GM19099 (cell line): Measurements from ENCODE around the gene RASA4B.
"Not testable (repeated sequence)": the region's sequence is repeated elsewhere in the genome, so short reads cannot be mapped to it uniquely, and the experiment has no call there.

Source experiments
- POLR2A ChIP-seq: IDR thresholded peaks from 3 replicates; pipeline ENCODE4 v1.6.1; 2011; ENCODE audit warnings: low read depth; ENCODE audit not compliant: insufficient read length; ENCODE audit errors: extremely low read depth

RASA4B gene

DNA sequence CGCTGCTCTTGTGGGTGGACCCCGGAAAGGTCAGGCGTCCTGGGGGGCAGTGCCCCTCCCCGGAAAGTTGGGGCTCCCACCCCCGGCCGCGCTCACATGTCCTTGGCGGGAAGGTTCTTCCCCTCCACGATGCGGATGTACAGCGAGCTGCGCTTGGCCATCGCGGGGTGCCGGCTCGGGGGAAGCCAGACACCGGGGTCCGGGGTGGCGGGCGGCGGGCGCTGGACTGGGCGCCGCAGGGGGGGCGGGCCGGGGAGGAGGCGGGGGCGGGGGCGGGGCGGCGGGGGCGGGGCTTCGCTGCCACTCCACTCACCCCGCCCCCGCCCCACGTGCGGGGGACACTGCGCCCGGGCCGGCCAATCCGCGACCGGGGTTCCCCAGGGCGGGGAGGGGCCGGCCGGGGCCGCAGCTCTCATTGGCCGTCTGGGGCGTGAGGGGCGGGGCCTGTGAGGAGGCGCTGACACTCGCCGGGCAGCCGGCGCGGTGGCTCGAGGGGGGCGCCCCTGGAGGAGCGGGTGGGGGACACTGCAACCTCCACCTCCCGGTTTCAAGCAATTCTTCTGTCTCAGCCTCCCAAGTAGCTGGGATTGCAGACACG, at the start of gene RASA4B:
Gene RASA4B, minus strand, starts transcription at position 228 of the 598 bp plus-strand sequence. Its CDS starts 67 bp downstream, at position 161.
- not testable (repeated sequence) for TF ChIP-seq POLR2A

DNA sequence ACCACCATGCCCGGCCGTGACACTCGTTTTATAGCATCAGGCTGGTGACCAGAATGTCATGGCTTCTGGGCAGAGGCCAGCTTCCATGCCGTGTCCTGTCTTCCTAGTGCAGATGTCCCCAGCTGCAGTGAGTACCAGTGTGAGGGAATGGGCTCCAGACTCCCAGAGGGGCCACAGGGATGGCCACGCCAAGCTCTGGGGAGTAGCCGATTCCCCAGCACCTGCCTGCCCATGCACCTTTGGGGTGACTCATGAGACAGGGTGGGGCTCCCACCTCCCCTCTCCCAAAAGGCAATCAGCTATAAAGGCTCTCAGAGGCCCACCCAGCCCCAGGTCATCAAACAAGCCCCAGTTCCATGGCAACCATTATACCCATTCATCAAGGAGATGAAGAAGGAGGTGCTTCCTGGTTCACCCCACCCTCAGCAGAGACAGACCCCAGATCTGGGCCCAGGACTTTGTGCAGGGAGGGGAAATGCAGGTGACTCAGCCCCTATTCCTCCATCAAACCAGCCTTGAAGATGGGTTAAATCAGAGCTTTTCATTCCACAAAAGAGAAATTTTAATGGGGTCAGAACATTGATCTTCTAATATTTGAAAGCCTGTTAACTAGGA, 33.3 kb upstream of the RASA4B start, which contains the start of gene SPDYE2:
Gene SPDYE2, plus strand, starts transcription at position 419 of the 615 bp plus-strand sequence. CDS start 2,030 bp downstream, outside the sequence.
- TF ChIP-seq POLR2A = not testable (repeated sequence)

- not testable (repeated sequence) for TF ChIP-seq POLR2A
These were observed 26.0 kb upstream of the RASA4B start, which contains the start of gene UPK3BL2 for GRCh38 chr7:102543596-102543995. TSS of gene UPK3BL2 (minus strand) at chr7:102543696. CDS start at chr7:102543636, 60 bp downstream.

DNA sequence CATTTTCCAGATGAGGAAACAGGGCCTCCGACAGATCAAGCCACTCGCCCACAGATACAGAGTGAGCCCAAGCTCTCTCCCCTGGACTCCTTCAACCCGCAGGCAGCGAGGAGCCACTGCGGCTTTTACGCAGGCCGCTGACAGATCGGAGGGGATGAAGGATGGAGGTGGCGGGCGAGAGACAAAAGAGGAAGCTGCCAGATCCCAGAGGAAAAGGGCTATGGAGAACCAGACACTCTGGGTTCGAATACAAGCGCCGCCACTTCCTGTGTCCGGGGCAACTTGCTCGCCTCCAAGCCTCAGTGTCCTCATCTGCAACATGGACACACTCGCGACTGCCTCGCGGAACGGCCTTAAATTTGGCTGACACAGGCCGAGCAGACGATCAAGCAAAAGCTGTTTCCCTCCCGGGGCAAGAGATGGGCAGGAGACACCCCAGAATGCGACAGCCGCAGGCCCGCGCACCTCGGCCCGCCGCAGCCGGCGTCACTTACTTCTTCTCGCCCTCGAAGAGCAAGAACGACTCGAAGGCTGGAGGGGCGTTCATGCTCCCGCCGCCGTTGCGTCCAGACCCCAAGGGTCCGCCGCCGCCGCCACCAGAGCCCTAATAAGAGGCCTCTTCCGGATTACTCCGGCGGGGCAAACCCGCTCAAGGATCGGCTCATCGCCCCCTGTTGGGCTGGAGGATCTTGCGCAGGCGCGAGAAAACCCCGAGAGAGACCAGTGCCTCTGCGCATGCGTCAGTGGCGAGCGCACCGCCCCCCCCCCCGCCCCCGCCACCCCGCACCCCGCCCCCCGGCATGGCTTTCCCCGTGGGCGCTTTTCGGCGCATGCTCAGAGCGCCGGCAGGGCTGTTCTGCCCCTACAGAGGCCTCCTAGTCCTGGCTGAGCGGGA, 39.0 kb downstream of the RASA4B start, which contains the start of gene POLR2J:
Gene POLR2J, minus strand, starts transcription at position 609 of the 895 bp plus-strand sequence. Its CDS starts 62 bp downstream, at position 547.
- peak; percentile 36 for TF ChIP-seq POLR2A

- no peak for TF ChIP-seq POLR2A
These were observed 44.1 kb downstream of the RASA4B start for GRCh38 chr7:102473271-102473991.

DNA sequence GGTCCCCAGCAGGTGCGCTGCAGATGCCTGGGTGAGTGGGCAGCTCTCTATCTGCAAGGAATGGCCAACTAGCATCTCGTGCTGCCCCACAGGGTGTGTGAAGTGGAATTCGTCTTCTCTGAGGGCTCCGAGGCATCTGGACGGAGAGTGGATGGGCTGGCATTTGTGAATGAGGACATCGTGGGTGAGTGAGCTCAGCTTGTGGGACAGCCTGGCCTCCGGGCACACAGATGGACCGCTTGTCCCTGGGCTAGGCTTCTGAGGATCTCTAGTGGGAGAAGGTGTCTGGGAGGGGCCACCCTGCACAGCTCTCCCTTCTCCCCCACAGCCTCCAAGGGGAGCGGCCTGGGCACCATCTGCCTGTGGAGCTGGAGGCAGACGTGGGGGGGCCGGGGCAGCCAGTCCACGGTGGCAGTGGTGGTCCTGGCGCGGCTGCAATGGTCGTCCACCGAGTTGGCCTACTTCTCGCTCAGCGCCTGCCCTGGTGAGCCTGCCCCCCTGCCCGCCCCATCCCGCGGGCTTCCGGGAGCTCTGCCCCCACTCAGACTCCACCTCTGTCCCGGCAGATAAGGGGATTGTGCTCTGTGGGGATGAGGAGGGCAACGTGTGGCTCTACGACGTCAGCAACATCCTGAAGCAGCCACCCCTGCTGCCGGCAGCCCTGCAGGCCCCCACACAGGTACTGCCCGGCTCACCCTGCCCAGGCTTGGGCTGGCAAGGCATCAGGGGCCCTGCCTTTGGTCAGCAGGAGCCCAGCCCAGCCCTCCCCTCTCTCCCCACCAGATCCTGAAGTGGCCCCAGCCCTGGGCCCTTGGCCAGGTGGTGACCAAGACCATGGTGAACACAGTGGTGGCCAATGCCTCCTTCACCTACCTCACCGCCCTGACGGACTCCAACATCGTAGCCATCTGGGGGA, 45.2 kb downstream of the RASA4B start:
- TF ChIP-seq POLR2A = no peak

DNA sequence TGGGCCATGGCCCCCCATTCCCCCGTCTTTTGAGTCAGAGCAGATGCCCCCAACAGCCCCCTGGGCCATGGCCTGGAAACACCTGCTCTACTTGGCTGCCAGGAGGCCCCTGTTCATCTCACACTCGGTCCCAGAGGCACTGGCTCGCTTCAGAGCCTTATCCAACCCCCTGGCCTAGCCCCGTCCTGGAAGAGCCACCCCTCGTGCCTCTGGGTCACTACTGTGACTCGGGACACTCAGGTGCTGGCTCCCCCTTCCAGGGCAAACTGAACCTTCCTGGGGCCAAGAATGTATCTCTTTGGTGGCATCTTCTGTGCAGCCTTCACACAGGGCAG, 45.8 kb downstream of the RASA4B start:
- no peak for TF ChIP-seq POLR2A

- TF ChIP-seq POLR2A = no peak
These were observed 47.4 kb downstream of the RASA4B start for GRCh38 chr7:102469972-102470825.

DNA sequence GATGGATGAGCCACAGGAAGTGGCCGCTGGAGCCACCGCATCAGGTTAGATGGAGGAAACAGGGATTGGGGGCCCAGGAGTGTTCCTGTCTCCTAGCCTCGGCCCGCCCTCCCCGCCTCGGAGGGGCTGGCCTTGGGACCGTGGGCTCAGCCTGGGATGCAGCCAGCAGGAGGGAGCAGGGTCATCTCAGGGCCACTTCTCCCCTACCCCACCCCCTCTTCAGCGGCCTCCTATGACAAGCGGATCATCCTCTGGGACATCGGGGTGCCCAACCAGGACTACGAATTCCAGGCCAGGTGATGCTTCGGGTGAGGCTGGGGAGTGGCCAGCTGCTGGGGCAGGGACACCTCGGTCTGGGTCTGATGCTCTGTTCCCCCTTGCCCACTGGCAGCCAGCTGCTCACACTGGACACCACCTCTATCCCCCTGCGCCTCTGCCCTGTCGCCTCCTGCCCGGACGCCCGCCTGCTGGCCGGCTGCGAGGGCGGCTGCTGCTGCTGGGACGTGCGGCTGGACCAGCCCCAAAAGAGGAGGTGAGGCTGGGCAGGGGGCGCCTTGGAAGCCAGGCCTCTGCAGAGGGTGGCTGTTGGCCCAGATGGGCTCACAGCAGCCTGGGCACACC, 48.1 kb downstream of the RASA4B start:
- no peak for TF ChIP-seq POLR2A

DNA sequence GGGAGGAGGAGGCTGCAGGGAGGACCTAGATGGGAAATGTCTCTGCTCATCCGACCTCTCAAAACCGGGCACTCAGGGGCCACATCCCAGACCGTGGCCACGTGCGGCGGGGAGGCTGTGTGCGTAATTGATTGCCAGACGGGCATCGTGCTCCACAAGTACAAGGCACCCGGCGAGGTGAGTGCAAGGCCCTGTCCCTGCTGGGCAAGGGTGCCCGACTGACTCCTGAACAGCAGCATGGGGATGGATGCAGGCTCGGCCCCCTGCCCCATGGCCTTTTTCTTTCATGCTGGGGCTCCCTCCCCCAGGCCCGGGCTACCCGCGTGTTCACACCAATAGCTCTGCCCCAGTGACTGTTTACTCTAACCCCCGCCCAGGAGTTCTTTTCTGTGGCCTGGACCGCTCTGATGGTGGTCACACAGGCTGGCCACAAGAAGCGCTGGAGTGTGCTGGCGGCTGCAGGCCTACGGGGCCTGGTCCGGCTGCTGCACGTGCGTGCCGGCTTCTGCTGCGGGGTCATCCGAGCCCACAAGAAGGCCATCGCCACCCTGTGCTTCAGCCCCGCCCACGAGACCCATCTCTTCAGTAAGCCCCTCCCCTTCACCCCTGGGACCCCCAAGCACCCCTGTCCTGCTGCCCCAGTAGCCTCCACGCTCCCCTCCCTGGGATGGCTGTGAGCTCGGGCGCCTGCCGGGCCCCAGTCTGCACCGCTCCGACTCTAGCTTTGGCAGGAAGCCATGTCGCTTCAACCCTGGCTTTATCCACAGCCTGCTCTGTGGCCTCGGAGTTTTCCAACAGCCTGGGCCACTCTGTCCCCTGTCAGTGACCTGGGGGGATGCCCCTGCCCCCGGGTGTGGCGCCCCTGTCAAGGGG, 48.9 kb downstream of the RASA4B start:
- no peak for TF ChIP-seq POLR2A

DNA sequence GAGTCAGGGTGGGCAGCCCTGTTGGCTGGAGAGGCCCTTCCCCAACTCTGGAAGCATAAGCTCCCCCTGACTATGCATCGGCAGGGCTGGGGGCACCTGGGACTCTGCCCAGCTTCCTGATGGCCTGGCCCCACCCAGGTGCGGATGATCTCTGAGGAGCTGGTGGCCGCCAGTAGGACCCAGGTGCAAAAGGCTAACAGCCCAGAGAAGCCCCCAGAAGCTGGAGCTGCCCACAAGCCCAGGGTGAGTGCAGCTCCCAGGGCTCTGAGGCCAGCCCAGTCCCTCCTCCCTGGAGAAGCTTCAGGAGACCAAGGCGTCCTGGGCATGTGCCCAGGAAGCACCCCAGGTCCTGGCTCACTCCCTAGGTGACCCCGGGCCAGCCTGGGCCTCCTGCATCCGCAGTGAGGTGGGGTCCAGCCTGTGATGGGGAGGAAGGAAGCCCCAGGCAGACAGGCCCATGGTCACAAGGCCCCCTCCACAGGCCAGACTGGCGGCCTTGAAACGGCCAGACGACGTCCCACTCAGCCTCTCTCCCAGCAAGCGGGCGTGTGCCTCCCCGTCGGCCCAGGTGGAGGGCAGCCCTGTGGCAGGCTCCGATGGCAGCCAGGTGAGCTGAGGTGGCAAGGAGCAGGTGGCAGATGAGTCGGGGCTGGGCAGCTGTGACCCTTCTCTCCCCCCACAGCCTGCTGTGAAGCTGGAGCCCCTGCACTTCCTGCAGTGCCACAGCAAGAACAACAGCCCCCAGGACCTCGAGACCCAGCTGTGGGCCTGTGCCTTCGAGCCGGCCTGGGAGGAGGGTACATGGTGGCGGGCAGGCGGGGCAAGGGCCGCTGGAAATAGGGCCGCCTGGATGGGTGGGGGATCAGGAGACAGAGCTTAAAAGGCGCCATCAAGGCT, 49.7 kb downstream of the RASA4B start:
- TF ChIP-seq POLR2A = no peak

DNA sequence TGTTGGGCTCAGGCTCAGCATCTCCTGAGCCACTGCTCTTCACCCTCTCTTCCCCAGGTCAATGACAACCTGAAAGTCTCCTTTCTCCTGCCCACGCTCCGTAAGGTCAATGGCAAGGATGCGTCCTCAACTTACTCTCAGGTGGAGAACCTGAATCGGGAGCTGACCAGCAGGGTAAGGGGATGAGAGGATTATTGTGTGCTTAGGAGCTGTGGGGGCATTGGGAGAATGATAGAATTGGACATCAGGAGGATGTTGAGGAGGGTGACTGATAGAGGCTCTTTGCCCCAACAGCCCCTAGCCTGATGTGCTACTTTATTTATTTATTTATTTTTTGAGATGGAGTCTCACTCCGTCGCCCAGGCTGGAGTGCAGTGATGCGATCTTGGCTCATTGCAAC, 51.5 kb downstream of the RASA4B start:
- no peak for TF ChIP-seq POLR2A
